Fibroblast of pulmonary artery (primary cell): ENCODE data around the gene MREG.

Experiments used
- DNase-seq: peaks from one replicate; pipeline ENCODE4 v3.0.0-alpha.2; 2010; ENCODE audit warnings: low read depth
- H3K4me3 ChIP-seq: replicated peaks from 2 replicates; pipeline ENCODE4 v1.5.1; 2011; ENCODE audit warnings: low read depth, mild to moderate bottlenecking, control low read depth, low read length, moderate library complexity
- TF ChIP-seq, protein P1 (sequence below): IDR thresholded peaks from 2 replicates; pipeline ENCODE4 v1.5.1; 2011; ENCODE audit warnings: mild to moderate bottlenecking, control low read depth, low read length, inconsistent platforms; ENCODE audit errors: missing control alignments

The MREG gene

GRCh38 chr2:215970425-215970824 lies 42.9 kb downstream of the MREG start:
- H3K4me3 ChIP-seq: no peak overlapping the region
- TF ChIP-seq, protein P1, sequence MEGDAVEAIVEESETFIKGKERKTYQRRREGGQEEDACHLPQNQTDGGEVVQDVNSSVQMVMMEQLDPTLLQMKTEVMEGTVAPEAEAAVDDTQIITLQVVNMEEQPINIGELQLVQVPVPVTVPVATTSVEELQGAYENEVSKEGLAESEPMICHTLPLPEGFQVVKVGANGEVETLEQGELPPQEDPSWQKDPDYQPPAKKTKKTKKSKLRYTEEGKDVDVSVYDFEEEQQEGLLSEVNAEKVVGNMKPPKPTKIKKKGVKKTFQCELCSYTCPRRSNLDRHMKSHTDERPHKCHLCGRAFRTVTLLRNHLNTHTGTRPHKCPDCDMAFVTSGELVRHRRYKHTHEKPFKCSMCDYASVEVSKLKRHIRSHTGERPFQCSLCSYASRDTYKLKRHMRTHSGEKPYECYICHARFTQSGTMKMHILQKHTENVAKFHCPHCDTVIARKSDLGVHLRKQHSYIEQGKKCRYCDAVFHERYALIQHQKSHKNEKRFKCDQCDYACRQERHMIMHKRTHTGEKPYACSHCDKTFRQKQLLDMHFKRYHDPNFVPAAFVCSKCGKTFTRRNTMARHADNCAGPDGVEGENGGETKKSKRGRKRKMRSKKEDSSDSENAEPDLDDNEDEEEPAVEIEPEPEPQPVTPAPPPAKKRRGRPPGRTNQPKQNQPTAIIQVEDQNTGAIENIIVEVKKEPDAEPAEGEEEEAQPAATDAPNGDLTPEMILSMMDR: no peak
- DNase-seq: no peak

DNA sequence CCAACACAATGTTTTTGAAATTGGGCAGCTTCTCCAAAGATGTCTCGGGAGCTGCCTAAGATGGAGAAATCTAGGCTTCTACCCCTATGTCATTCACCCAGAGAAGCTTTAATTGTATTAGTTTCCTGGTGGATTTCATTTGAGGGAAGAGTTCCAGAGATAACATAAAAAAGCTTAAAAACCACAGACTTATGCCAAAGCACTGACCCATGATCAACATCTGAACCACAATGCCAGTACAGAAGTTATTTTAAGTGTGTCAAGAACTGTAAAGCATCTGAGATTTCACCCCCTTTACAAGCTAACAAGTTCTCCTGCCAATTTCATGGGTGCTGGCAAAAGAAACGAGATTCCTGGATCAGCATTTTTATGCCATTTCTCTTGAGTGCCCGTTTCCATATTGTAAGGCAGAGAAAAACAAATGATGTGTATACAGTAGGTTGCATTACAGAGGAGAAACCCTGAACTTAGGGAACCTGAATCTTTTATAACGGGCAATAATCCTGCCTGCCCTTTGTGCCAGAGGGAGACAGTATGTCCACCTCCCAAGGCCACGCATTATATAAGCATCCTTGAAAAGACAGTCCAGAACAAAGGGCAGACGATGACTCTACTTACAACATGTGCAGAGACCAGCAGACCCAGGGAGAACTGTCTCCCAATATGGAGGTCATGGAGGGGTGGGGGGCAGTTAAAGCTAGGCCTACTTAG lies 44.1 kb downstream of the MREG start:
- TF ChIP-seq, protein P1: no peak
- no peak for DNase-seq
- no peak overlapping the region for H3K4me3 ChIP-seq

DNA sequence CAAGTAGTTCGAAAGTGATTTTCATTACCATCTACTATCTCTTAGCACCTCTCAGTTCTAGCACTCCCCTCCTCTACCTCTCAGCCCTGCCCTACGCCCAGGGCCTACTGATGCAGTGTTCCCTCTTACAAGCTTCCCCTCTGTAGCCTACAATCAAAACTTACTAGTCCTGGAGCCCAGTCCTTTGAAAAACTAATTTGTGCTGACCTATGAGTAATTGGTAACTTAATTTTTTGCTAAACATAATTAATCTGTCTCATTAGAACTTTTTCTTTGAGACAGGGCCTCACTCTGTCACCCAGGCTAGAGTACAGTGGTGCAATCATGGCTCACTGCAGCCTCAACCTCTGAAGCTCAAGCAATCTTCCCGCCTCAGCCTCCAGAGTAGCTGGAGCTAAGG lies 44.9 kb downstream of the MREG start:
- no peak overlapping the region for H3K4me3 ChIP-seq
- no peak for DNase-seq
- TF ChIP-seq, protein P1: no peak

DNA sequence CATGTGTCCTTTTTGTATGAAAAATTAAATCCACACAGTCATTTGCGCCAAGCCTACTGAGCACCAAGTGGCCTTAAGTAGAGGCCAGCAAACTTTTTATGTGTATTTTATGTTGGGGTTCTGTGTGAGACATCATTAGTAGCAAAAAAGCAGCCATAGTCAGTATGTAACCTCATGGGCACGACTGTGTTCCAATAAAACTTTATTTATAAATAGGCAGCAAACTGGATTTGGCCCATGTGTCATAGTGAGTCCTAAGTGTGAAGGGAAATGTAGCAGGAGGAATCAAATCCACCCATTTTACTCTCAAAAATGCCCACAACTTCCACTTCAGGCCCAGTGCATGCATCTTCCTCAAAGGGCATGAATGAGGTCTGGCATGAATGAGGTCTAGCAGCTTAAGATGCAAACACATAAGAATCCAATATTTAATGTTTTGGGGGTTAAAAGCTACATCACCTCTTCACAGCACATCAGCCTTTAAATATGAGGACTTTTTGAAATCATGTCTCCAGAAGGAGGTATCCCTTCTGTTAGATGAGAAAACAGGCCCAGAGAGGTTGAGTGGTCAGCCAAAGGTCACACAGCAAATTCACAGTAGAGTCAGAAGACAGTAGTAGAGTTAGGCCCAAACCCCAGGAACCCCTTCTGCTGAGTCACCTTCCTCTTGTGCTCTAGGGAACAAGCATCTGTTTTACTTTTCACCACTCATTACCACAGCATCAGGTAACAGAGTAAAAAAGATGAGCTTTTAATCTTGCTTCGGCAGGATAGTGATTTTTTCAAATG lies 45.6 kb downstream of the MREG start:
- TF ChIP-seq, protein P1: no peak
- no peak overlapping the region for H3K4me3 ChIP-seq
- DNase-seq: no peak

- TF ChIP-seq, protein P1: no peak
- no peak overlapping the region for H3K4me3 ChIP-seq
- DNase-seq: no peak
These were observed 46.4 kb downstream of the MREG start for GRCh38 chr2:215966951-215967350.

DNA sequence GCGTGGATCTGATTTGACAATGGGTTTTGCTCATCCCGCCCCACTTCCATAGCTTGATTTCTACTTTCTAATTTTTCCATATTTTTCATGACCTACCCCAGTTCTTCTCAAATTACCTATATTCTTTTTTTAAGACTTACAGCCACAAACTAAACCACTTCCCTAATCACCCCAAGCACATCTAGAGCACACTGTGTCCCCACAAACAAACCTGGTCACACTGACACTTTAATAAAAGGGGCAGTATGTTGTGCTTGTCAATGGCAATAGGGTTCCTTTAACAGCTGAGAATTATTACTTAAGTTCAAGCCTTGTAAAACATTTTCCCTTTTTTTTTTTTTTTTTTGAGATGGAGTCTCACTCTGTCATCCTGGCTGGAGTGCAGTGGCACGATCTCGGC lies 47.1 kb downstream of the MREG start:
- no peak for DNase-seq
- H3K4me3 ChIP-seq: no peak overlapping the region
- TF ChIP-seq, protein P1: no peak
